DMS 273 treated with DMSO at 0.1 percent for 48 hours (cell line): ENCODE results near the gene CREBBP.
A peak's percentile ranks its signal among the peaks of the same experiment; 100 is the strongest.

Experiments
- DNase-seq: peaks from one replicate; lab custom pipeline; 2025; lab: John Stamatoyannopoulos, UW

The CREBBP gene

GRCh38 chr16:3735541-3735940 lies 145.0 kb downstream of the CREBBP start:
- DNase-seq: no peak

- DNase-seq: no peak
Measured at GRCh38 chr16:3734758-3735221, 145.7 kb downstream of the CREBBP start.

GRCh38 chr16:3734084-3734757 lies 146.3 kb downstream of the CREBBP start:
- DNase-seq: no peak

GRCh38 chr16:3732171-3732570 lies 148.3 kb downstream of the CREBBP start:
- DNase-seq: no peak

GRCh38 chr16:3731126-3731935 lies 149.2 kb downstream of the CREBBP start:
- no peak for DNase-seq

GRCh38 chr16:3730161-3731125 lies 150.1 kb downstream of the CREBBP start:
- DNase-seq: no peak

- no peak for DNase-seq
Measured at GRCh38 chr16:3729161-3730112, 151.1 kb downstream of the CREBBP start.

- no peak for DNase-seq
Measured at GRCh38 chr16:3728424-3729160, 151.9 kb downstream of the CREBBP start.

GRCh38 chr16:3727806-3728381 lies 152.6 kb downstream of the CREBBP start:
- peak; percentile 23 for DNase-seq

GRCh38 chr16:3726021-3726687 lies 154.4 kb downstream of the CREBBP start:
- DNase-seq: no peak

- no peak for DNase-seq
Measured at GRCh38 chr16:3725276-3725675, 155.2 kb downstream of the CREBBP start.

GRCh38 chr16:3722508-3722907 lies 158.0 kb downstream of the CREBBP start:
- no peak for DNase-seq

GRCh38 chr16:3720418-3720817 lies 160.1 kb downstream of the CREBBP start:
- DNase-seq: no peak

- DNase-seq: no peak
Measured at GRCh38 chr16:3718628-3719027, 161.9 kb downstream of the CREBBP start.

- DNase-seq: no peak
Measured at GRCh38 chr16:3718019-3718391, 162.5 kb downstream of the CREBBP start.

GRCh38 chr16:3717235-3718018 lies 163.1 kb downstream of the CREBBP start, which contains the start of gene TRAP1:
TRAP1 (minus strand) TSS chr16:3717524; CDS start chr16:3717508, 16 bp downstream.
- peak; percentile 23 for DNase-seq

- DNase-seq: no peak
Measured at GRCh38 chr16:3716831-3717234, 163.7 kb downstream of the CREBBP start.

- no peak for DNase-seq
Measured at GRCh38 chr16:3715430-3715829, 165.1 kb downstream of the CREBBP start.
